Gastroesophageal sphincter (tissue), 4 donors: Measurements from ENCODE around the gene PSMD4. TPM values are rescaled to one million over a fixed set of nuclear protein-coding genes. Genes with fewer than 3 reads are reported as not detected.

Experiments used
- ATAC-seq: fragments of 150-250 bp; one replicate; pipeline ENCODE4 v1.9.1; 2016; ENCODE audit warnings: mild to moderate bottlenecking, moderate library complexity
- H3K27ac ChIP-seq, 4 donors: fragments of 200-600 bp; sonication (generic) in 3 of 4; 1 replicate in 3 of 4; 2 replicates in 1 of 4; pipeline ENCODE4 v1.5.1; 2016 to 2019
- H3K27me3 ChIP-seq: fragments of 200-600 bp; sonication (generic); one replicate; pipeline ENCODE4 v1.5.1; 2019
- H3K36me3 ChIP-seq, 2 donors: fragments of 200-600 bp; sonication (generic); one replicate each; pipeline ENCODE4 v1.5.1; 2019; ENCODE audit warnings: control low read depth in 1 of 2
- H3K4me1 ChIP-seq, 3 donors: fragments of 200-600 bp; sonication (generic); 1 replicate in 2 of 3; 2 replicates in 1 of 3; pipeline ENCODE4 v1.5.1; 2016 to 2019; ENCODE audit warnings: control low read depth in 2 of 3
- H3K4me3 ChIP-seq, 2 donors: fragments of 200-600 bp; sonication (generic); one replicate each; pipeline ENCODE4 v1.5.1; 2019; ENCODE audit warnings: mild to moderate bottlenecking in 1 of 2, moderate library complexity in 1 of 2
- H3K9me3 ChIP-seq, 3 donors: fragments of 200-600 bp; sonication (generic); one replicate each; pipeline ENCODE4 v1.5.1; 2017 to 2019; ENCODE audit warnings: control low read depth in 2 of 3
- EP300 ChIP-seq: sonication (generic); formaldehyde crosslinking; IDR thresholded peaks from one replicate; pipeline ENCODE4 v1.6.1; 2017; ENCODE audit warnings: antibody characterized with exemption, mild to moderate bottlenecking
- POLR2A ChIP-seq, 2 donors: fragments of 450-650 bp; IDR thresholded peaks; one replicate each; pipeline ENCODE4 v1.6.1; 2017; ENCODE audit warnings: antibody characterized with exemption in 2 of 2, mild to moderate bottlenecking in 2 of 2, moderate library complexity in 1 of 2
- POLR2AphosphoS5 ChIP-seq: sonication (generic); formaldehyde crosslinking; IDR thresholded peaks from one replicate; pipeline ENCODE4 v1.6.1; 2017; ENCODE audit warnings: antibody characterized with exemption
- WGBS, 2 donors: methylation state at CpG; one replicate each; pipeline ENCODE4 v1.1.5; 2018; ENCODE audit warnings: low coverage in 1 of 2; 5-methylcytosine and 5-hydroxymethylcytosine counted together
- total RNA-seq, 4 donors: library from RNA; depleted of rRNA; stranded (reverse); fragments of >200 nt; gene quantifications; one replicate each; pipeline ENCODE4 v1.1.0, GENCODE V29; 2016
- TF ChIP-seq, protein P1 (sequence below), 4 experiments: fragments of 200-600 bp in 2 of 4; fragments of 450-650 bp in 2 of 4; sonication (generic) in 1 of 4; IDR thresholded peaks; one replicate each; pipeline ENCODE4 v1.5.1; 2017 to 2019; ENCODE audit warnings: antibody characterized with exemption in 4 of 4, mild to moderate bottlenecking in 2 of 4, moderate library complexity in 2 of 4

Gene PSMD4
- total RNA-seq, 4 donors from 2014 or later, result 163 to 184 (median 171) TPM

DNA sequence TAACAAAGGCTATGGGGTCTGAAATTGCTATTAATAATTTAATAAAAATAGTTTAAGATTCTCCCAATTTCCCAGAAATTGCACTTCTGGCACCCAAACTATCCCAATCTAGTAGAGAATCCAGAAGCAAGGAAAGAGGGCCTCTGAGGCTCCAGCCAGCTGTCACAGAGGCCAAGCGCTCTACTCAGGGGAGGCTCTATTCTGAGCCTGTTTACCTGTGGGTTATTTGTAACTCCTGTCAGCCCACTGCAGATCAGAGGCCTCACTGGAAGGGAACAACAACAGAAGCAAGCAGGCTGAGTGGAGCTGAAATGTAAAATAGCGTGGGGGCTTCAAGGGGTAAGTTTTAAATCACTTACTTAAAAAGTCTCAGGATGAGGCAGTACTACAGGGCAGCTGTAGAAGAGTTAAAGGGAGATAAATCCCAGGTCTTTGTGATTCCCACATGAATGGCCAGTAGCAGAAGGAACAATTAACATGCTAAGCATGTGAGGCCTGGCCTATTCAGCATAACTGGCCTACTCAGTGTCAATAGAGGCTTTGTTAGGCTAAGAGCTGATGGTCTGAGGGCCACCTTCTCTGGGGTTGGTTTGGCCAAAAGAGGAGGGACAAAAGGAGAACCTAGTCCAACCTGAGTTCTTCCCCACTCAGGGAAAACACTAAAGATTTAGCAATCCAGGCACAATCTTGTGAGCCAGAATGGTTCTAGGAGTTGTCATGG lies 40.4 kb downstream of the PSMD4 start:
- Histone ChIP-seq H3K4me3 (no peak overlapping the region), H3K4me1 (peaks cover 0 to 2% (median 0%) of the 10 kb centered on the region in 3 donors), H3K27me3 (no peaks in the 10 kb centered on the region), H3K36me3 (peaks cover 0 to 100% of the 10 kb centered on the region in 2 donors), H3K27ac (no peak overlapping the region), H3K9me3 (no peaks in the 10 kb centered on the region)
- no peak for TF ChIP-seq EP300
- no peak for TF ChIP-seq POLR2A (IDR thresholded peaks at IDR 0.05)
- TF ChIP-seq POLR2AphosphoS5, result no peak
- TF ChIP-seq, protein P1, sequence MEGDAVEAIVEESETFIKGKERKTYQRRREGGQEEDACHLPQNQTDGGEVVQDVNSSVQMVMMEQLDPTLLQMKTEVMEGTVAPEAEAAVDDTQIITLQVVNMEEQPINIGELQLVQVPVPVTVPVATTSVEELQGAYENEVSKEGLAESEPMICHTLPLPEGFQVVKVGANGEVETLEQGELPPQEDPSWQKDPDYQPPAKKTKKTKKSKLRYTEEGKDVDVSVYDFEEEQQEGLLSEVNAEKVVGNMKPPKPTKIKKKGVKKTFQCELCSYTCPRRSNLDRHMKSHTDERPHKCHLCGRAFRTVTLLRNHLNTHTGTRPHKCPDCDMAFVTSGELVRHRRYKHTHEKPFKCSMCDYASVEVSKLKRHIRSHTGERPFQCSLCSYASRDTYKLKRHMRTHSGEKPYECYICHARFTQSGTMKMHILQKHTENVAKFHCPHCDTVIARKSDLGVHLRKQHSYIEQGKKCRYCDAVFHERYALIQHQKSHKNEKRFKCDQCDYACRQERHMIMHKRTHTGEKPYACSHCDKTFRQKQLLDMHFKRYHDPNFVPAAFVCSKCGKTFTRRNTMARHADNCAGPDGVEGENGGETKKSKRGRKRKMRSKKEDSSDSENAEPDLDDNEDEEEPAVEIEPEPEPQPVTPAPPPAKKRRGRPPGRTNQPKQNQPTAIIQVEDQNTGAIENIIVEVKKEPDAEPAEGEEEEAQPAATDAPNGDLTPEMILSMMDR (IDR thresholded peaks at IDR 0.05), result no peak
- 57 to 90% methylated on average over 2 of the region's 2 CpGs for WGBS, 2 donors
- no peak for ATAC-seq

DNA sequence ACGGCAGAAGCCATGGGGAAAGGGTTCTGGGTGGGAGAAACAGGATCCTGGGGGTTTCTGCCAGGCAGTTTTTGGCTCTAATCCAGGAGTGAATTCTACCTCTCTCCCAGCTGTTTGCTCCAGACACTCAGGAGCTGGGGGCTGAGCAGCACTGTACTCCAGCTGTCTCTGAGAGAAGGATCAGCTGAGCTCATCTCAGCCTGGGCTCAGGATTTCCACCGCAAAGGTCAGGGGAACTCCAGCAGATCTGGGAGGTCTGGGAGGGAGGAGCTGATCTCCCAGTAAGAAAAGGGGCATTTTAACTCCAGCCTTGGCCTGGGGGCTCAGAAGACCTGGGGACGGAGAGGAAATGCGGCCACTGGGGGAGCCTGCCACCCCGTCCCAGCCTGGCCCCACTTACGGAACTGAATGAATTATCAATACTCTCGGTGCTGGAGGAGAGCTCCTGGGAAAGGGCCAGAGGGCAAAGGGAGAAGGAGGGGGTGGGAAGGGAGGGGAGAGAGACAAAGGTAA lies 55.3 kb downstream of the PSMD4 start:
- TF ChIP-seq POLR2AphosphoS5, result peak; percentile 35
- TF ChIP-seq, protein P1 (IDR thresholded peaks at IDR 0.05), result no peak
- no peak for ATAC-seq
- peaks cover 24 to 66% (median 36%) of the 10 kb centered on the region in 3 donors for H3K4me1 ChIP-seq
- no peaks in the 10 kb centered on the region for H3K27me3 ChIP-seq
- H3K4me3 ChIP-seq, result no peak overlapping the region
- H3K9me3 ChIP-seq, result no peaks in the 10 kb centered on the region
- 0 to 29% methylated on average over 1 to 2 of the region's 7 CpGs for WGBS, 2 donors
- H3K27ac ChIP-seq, result peak overlapping the region; percentile 7 to 84 (median 80)
- peaks cover 0 to 96% of the 10 kb centered on the region in 2 donors for H3K36me3 ChIP-seq

DNA sequence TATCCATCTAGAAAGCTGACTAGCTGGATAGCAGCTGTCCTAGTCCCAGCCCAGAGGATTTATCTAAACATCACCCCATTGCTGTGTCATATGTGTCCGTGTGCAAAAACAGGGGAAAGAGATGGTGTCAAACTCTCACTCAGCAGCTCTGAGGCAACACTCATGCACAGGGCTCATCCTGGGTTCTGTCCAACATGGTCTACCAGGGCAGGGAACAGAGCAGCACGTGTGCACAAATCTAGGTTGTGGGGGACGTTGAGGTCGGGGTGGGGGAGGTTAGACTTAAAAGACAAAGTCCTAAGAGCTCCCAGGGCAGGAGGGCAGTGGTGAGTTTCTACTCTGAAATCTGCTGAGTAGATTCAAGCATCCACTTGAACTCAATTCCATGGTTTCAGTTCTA lies 56.5 kb downstream of the PSMD4 start:
- Histone ChIP-seq H3K27ac (peak overlapping the region; percentile 63 to 84 (median 80)), H3K4me3 (no peak overlapping the region), H3K27me3 (no peaks in the 10 kb centered on the region), H3K36me3 (peaks cover 0 to 96% of the 10 kb centered on the region in 2 donors), H3K4me1 (peaks cover 25 to 74% (median 38%) of the 10 kb centered on the region in 3 donors), H3K9me3 (no peaks in the 10 kb centered on the region)
- ATAC-seq, result no peak
- 40 to 50% methylated on average over 1 to 4 of the region's 4 CpGs for WGBS, 2 donors
- TF ChIP-seq EP300, result no peak
- no peak for TF ChIP-seq POLR2A (IDR thresholded peaks at IDR 0.05)
- TF ChIP-seq, protein P1 (IDR thresholded peaks at IDR 0.05), result no peak
- no peak for TF ChIP-seq POLR2AphosphoS5

- peak; percentile 93 for TF ChIP-seq POLR2AphosphoS5
- no peak for TF ChIP-seq POLR2A (IDR thresholded peaks at IDR 0.05)
- H3K36me3 ChIP-seq, result peaks cover 0 to 96% of the 10 kb centered on the region in 2 donors
- no peaks in the 10 kb centered on the region for H3K27me3 ChIP-seq
- ATAC-seq, result peak; percentile 97
- H3K27ac ChIP-seq, result peak overlapping the region; percentile 79 to 84 (median 82)
- no peak overlapping the region for H3K4me3 ChIP-seq
- peaks cover 25 to 74% (median 38%) of the 10 kb centered on the region in 3 donors for H3K4me1 ChIP-seq
- 31 to 43% methylated on average over 4 to 5 of the region's 7 CpGs for WGBS, 2 donors
- H3K9me3 ChIP-seq, result no peaks in the 10 kb centered on the region
These were observed 57.2 kb downstream of the PSMD4 start for GRCh38 chr1:151311589-151312331.

- H3K27ac ChIP-seq, result peak overlapping the region; percentile 79 to 84 (median 82)
- H3K4me3 ChIP-seq, result no peak overlapping the region
- H3K36me3 ChIP-seq, result peaks cover 0 to 96% of the 10 kb centered on the region in 2 donors
- H3K9me3 ChIP-seq, result no peaks in the 10 kb centered on the region
- H3K4me1 ChIP-seq, result peaks cover 25 to 78% (median 38%) of the 10 kb centered on the region in 3 donors
- WGBS, 2 donors, result 83 to 88% methylated on average over 1 to 4 of the region's 4 CpGs
- no peak for ATAC-seq
- no peaks in the 10 kb centered on the region for H3K27me3 ChIP-seq
- TF ChIP-seq EP300, result no peak
- no peak for TF ChIP-seq POLR2AphosphoS5
- TF ChIP-seq POLR2A (IDR thresholded peaks at IDR 0.05), result no peak
- TF ChIP-seq, protein P1 (IDR thresholded peaks at IDR 0.05), result no peak
These were observed 57.9 kb downstream of the PSMD4 start for GRCh38 chr1:151312411-151312810.
